PC-3 (cell line): Measurements from ENCODE around the gene TARS1.

Experiments used
- EZH2 ChIP-seq: fragments of 300-600 bp; sonication (generic); IDR thresholded peaks from one replicate; pipeline ENCODE4 v1.6.1; 2017; ENCODE audit warnings: antibody characterized with exemption, mild to moderate bottlenecking, low read length; ENCODE audit not compliant: unreplicated experiment
- TF ChIP-seq, protein P1 (sequence below): fragments of 300-600 bp; sonication (generic); conservative IDR thresholded peaks from 2 replicates; pipeline ENCODE4 v1.5.1; 2017; ENCODE audit warnings: antibody characterized with exemption, low read depth, mild to moderate bottlenecking, low read length

DNA sequence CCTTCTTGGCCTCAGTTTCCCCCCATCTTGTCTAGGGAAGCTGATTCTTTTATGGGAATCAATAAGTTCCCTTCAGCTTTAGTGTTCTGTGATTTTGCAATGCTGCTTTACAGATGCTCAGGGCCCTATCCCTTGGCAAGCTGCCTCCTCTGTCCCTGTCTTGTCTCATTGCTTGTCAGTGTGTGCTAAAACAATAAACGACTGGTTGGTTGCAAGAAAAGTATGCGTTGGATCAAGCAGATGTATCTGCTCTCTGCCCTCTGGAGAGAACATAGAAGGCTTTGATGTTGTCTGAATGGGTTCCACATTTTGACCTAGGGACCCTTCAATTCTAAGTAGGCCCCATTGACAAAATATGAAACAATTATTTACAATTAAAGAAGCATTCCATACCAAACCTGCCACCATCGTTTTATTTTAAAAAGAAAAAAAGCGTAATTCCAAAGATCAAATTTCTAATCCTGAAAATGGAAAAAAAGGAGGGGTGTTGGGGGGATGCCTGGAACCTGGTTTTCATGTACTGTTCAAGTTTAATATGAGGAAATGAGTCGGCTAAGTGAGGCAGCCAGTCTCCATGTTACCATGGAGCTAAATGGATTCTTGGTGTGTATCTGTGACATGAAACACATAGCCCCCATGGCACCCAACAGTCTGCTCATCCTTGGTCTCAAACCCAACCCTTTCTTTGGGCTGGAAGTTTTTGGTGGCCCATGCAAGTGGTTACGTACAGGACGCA lies 31.2 kb upstream of the TARS1 start:
- TF ChIP-seq, protein P1, sequence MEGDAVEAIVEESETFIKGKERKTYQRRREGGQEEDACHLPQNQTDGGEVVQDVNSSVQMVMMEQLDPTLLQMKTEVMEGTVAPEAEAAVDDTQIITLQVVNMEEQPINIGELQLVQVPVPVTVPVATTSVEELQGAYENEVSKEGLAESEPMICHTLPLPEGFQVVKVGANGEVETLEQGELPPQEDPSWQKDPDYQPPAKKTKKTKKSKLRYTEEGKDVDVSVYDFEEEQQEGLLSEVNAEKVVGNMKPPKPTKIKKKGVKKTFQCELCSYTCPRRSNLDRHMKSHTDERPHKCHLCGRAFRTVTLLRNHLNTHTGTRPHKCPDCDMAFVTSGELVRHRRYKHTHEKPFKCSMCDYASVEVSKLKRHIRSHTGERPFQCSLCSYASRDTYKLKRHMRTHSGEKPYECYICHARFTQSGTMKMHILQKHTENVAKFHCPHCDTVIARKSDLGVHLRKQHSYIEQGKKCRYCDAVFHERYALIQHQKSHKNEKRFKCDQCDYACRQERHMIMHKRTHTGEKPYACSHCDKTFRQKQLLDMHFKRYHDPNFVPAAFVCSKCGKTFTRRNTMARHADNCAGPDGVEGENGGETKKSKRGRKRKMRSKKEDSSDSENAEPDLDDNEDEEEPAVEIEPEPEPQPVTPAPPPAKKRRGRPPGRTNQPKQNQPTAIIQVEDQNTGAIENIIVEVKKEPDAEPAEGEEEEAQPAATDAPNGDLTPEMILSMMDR: no peak
- no peak for TF ChIP-seq EZH2
